GM12873 (cell line): Measurements from ENCODE around the gene SS18L1.

ENCODE experiments used
- CTCF ChIP-seq: IDR thresholded peaks from 2 replicates; pipeline ENCODE4 v1.5.1; 2012; ENCODE audit warnings: low read depth, mild to moderate bottlenecking, moderate library complexity, low read length, control low read depth; ENCODE audit not compliant: insufficient read depth; ENCODE audit errors: missing control alignments

The SS18L1 gene

DNA sequence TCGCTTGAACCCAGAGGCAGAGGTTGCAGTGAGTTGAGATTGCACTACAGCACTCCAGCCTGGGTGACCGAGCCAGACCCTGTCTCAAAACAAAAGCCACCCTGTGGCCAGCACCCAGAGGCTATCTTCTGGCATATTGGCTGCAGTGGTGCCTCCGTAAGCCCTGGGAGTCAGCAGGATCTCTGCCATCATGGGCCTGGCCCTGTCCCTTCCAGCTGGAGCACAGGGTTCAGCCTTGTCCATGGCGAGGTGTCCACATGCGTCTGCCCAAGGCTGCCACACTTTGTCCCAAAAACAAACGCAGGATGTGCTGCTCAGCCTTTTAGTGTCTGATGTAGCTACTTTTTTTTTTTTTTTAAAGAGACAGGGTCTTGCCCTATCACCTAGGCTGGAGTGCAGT lies 23.9 kb downstream of the SS18L1 start:
- no peak for TF ChIP-seq CTCF

DNA sequence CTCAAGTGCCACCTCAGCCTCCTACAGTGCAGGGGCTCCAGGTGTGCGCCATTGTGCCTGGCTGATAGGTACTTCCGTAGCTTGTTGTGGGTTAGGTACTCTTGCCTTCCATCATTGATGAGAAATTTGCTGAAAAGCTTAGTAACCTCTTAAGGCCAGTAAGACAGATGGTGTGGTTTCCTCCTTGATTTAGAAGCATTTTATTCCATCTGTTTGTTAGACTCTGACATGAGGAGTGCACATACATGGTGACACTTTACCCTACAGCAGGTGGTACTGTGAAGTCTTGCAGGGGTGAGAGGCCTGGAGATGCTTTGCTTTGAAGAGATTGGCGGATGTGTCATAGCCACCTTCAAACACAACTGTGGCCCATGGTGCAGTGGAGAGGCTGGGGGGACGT lies 24.5 kb downstream of the SS18L1 start:
- TF ChIP-seq CTCF, result no peak

- TF ChIP-seq CTCF, result no peak
Observed at GRCh38 chr20:62168890-62169435, 25.4 kb downstream of the SS18L1 start.

DNA sequence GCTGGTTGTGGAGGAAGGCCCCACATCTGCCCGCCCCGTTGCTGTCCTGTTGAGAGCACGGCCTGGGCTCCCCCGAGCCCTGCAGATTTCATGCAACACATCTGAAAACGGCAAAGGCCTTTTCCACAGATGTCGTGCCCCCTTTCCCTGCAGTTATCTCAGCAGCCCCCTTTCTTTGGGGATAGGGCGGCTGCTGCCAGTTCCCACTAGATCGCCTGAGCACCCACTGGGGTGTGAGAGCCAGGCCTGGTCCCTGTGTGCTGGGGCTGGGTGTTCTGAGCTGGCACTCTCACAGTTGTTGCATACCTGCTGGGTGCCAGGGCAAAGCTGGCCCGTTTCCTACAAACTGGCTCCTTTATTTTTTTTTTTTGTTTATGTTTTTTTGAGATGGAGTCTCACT lies 27.0 kb downstream of the SS18L1 start:
- TF ChIP-seq CTCF, result no peak

DNA sequence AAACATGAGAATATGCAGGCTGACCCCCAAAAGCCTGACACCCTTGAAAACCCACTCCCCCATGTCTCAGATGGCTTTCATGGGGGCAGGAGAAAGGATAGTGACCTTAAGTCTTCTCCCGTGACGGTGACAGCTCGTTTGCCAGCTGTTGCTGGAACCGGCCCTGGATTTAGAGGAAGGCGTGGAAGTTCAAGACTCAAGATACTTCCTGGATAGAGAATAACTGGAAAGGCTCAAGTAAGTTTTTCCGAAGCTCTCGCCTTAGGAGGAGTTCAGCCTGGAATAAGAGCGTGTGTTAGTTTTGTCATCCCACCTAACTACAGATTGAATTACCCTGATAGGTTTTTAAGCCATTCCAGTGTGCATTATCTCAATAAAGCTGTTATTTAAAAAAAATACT lies 27.7 kb downstream of the SS18L1 start:
- no peak for TF ChIP-seq CTCF

DNA sequence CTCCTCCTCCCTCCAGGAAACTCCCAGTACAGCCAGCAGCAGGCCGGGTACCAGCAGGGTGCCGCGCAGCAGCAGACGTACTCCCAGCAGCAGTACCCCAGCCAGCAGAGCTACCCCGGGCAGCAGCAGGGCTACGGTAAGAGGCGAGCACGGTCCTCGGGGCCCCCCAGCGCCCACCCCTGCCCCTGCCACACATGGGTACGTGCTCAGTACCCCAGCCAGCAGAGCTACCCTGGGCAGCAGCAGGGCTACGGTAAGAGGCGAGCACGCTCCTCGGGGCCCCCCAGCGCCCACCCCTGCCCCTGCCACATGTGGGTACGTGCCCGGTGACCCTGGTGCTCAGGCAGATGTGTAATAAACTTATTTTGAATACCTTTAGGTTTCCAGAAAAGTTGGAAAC lies 29.1 kb downstream of the SS18L1 start:
- no peak for TF ChIP-seq CTCF

- no peak for TF ChIP-seq CTCF
Observed at GRCh38 chr20:62174021-62174804, 30.6 kb downstream of the SS18L1 start.
